NCI-H82 (cell line): ENCODE measurements around the gene SAFB.
A peak's percentile ranks its signal among the peaks of the same experiment; 100 is the strongest.

Source experiments
- DNase-seq: peaks from one replicate; lab custom pipeline; 2025; lab: John Stamatoyannopoulos, UW

SAFB gene

GRCh38 chr19:5622465-5623396 lies at the start of gene SAFB, which contains the start of gene SAFB2:
TSS of gene SAFB (plus strand) at chr19:5623083. CDS start at chr19:5623206, 123 bp downstream.
TSS of gene SAFB2 (minus strand) at chr19:5622776. CDS start at chr19:5622715, 61 bp downstream.
- DNase-seq: peak; percentile 99

DNA sequence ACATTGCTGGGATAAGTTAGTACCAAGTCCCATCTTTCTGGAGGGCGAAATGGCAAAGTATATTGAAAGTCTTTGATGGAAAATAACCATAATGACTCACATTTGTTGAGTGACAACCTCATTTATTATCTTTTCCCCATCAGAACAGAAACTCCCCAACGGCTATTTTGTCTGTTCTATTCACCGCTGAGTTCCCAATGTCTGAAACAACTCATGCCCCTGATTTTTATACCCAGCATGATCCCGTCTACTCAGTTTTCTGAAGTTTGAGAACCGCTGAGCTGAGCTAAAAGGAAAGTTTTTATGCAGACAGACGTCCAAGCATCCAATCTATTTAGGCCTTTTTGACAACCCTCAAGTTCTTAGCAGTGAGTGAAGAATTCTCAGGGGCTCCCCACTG lies 47.3 kb upstream of the SAFB start:
- DNase-seq: no peak

GRCh38 chr19:5578097-5578846 lies 44.6 kb upstream of the SAFB start:
- peak; percentile 75 for DNase-seq

DNA sequence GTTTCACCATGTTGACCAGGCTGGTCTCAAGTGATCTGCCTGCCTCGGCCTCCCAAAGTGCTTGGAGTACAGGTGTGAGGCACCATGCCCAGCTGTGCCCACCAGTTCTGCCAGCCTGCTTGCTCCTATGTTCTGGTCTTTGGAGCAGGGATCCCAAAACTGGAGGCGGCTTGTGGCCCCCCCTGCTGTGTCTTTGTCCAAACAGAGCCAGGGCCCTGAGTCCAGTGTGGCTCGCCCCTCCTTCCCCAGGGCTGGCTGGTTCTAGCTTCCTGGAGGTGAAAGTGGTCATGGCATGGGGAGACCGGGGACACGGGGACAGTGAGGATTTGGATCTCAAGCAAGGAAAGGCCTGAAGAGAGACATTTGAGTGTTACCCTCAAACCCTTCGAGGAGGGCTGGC lies 43.6 kb upstream of the SAFB start:
- no peak for DNase-seq

DNA sequence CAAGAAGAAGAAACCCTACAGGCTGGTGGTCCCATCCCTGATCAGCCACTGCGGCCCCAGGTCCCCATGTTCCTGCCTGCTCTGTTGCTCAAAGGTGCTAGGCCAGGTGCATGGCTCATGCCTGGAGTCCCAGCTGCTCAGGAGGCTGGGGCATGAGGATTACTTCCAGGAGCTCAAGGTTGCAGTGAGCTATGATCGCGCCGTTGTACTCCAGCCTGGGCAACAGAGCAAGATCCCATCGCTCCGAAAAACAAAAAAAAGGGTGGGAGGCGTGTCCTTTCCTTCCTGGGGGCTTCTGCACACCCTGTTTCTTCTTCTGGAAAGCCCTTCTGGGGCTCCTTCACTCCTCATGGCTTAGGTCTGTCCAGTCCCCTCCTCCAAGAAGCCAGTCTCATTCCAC lies 43.2 kb upstream of the SAFB start:
- no peak for DNase-seq

DNA sequence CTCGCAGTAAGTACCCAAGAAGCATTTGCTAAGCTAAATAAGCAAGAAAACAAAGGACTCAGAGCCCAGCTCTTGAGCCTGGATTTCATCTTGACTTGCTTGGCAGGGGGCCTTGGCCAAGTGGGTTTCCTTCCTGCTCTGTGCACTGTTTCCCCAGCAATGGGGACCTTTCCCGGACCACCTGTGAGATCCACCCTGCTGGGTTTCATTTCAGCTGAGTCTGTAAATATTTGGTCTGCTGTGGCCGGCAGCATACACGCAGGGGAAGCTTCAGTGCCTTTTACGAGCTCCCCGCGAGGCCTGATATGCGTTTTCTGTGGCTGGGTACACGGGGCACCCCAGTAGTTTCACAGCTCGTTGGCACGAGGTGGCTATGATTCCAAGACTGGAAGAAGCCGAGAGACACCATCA lies 42.7 kb upstream of the SAFB start:
- DNase-seq: no peak

GRCh38 chr19:5585461-5586299 lies 37.2 kb upstream of the SAFB start:
- no peak for DNase-seq

DNA sequence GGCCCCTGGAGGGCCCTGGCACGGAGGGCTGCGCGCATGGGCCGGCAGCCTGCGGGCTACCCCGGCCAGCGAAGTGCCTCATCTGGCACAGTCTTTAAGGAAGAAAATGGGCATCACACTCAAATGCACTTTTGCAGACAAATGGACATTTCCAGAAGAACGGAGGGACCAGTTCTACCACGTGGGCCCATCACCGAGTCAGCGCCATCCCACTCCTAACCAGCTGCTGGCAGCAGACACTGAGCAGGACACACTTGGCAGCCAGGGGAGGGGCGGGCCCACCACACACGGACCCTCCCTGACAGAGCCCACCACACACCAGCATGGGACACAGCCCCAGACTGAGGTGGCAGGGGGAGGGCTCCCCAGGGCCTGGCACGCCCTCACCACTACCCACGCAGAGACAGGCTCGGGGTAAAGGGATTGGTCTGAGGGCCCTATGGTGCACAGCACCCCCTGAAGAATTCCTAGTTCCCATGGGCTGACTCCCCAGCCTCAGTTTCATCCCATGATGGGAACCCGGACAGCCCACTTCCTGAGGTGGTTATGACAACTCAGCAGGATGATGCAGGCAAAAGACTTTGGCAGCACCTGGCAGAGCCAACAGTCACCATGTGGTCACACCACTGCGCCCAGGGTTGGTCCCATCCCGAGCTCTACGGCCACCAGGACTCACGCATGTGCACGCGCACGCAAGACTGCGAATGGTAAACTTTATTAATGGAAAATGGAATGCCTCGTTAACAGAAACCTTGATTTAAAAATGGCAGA lies 36.4 kb upstream of the SAFB start:
- no peak for DNase-seq

DNA sequence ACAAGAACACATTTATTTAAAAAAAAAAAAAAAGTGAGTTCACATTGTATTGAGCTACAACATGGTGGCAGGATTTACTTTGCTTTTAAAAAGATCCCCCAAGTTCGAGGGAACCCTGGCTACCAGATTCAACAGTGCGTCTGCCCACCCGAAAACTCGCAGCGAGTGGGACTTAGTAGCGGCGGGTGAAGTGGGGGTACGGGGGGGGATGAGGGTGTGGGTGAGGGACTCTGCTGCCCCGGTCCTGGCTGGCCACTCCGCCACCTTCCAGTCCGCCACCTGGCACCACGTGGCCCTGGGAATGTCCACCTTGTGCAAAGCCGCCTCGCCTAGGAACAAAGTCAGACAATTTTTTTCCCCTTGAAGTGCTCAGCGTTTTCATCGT lies 35.8 kb upstream of the SAFB start:
- DNase-seq: no peak

DNA sequence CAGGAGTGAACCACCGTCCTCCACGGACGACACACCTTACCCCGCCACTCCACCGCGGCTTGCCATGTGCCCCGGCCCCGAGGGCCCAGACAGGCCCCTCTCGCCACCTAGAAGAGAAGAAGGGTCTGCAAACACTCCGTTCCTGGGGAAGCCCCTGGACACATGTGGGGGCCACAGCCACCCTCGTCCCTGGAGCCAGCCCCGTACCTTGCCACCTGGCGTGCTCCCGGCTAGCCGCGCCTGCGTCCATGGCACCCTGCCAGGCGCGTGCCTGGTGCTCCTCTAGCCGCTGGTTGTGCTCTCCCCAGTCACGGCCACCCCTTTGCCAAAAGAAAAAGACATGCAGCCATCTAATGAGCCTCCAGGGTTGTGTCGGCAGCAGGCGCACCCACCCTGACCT lies 35.2 kb upstream of the SAFB start:
- DNase-seq: no peak

- DNase-seq: no peak
Observed at GRCh38 chr19:5588441-5588840, 34.4 kb upstream of the SAFB start.

DNA sequence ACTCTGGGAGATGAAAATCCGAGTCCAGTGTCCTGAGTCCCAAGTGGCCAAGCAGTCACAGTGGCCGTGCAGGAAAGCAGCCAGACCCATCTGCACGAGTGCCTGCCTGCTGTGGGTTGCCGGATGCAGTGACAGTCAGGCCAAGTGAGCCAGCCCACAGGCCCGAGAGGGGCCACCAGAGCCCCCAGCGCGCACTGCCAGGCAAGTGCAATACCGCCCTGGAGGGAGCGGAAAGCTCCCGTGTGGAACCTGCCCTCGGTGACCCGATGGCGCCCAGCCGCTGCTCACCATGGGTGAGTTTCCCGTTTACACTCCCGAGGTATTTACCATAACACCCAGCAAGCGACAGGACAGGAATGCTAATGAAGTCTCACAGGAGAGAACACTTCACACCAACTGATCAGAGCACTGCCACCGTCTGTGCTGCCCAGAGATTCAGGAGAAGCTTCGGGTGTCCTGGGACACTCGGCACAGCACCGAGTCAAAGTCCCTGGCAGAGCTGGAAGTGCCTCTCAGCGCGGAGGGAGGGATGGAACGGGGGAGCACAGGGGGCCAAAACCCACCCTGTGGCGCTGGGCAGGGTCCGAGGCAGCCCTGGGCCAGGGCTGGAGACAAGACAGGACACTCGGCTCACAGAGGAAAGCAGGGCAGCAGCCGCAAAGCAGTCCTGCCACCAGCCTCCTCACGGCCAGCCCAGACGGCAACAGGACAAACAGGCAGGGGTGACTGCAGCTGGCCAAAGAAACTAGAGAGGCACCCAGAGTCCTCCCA lies 33.8 kb upstream of the SAFB start:
- DNase-seq: no peak

- DNase-seq: no peak
Observed at GRCh38 chr19:5590151-5590864, 32.6 kb upstream of the SAFB start.

- DNase-seq: no peak
Observed at GRCh38 chr19:5590865-5591154, 32.1 kb upstream of the SAFB start.

GRCh38 chr19:5591476-5591875 lies 31.4 kb upstream of the SAFB start:
- DNase-seq: no peak

- no peak for DNase-seq
Observed at GRCh38 chr19:5592531-5593342, 30.1 kb upstream of the SAFB start.

DNA sequence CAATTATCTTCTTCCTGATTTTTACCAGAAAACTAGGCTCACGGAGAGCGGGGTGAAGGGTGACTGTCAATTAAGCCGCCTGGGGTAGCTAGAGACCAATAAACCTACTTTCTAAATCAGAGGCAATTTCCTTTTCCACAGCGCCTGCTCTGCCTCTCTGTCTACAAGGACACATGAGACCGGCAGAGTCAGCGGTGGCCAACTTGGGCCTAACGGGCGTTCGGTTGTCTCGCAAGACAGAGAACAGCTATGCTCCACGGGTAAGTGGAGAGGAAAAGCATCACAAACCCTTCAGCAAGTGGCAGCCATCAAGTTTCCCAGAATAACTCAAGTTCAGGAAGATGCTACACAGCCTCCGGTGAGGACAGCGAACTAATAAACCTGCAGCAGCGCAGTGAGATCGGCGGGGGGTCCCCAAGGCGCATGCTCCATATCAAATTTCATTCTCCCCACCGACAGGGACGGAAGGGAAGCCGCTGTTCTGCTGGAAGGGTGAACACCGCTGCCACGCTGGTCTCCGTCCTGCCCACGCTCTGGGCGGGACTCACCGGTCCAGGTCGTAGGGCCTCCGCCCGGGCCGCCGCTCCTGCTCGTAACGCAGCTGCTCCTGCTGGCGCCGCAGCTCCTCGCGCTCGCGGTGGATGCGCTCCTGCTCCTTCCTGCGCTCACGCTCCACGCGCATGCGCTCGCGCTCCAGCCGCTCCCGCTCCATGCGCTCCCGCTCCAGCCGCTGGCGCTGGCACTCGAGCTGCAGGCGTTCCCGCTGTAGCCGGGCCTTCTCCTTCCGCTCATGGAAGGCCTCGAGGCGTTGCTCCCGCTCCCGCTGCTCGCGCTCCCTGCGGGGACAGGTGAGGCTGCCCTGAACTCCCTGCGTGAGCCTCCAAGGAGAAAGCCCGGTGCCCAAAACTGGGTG lies 29.3 kb upstream of the SAFB start:
- no peak for DNase-seq

DNA sequence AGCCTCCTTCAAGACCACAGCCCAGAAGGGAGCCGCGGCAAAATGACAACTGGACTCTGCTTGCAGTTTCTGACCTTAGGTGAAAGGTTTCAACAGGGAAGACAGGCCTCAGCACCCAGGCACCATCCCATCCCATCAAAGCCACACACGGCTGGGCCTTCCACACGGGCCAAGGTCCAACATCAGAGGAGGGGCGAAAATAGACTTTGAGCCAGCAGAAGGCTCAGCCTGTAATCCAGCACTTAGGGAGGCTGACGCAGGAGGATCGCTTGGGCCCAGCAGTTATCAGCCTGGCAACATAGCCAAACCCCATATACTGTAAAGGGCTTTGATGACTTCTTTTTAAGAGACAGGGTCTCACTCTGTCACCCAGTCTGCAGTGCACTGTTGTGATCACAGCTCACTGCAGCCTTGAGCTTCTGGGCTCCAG lies 28.3 kb upstream of the SAFB start:
- DNase-seq: no peak
